GM23248 (cell line): ENCODE measurements around the gene SSU72. TPM values are rescaled to one million over a fixed set of nuclear protein-coding genes. Genes with fewer than 3 reads are reported as not detected.

Source experiments
- DNase-seq: peaks from one replicate; pipeline ENCODE4 v3.0.0-alpha.2; 2015
- H2AFZ ChIP-seq: fragments of 200-600 bp; sonication (generic); 2 replicates; pipeline ENCODE4 v1.6.1; 2016; ENCODE audit warnings: antibody characterized with exemption
- H3F3A ChIP-seq: fragments of 200-600 bp; sonication (generic); 2 replicates; pipeline ENCODE4 v1.6.1; 2016; ENCODE audit warnings: mild to moderate bottlenecking, antibody characterized with exemption, mixed run types; ENCODE audit not compliant: insufficient read depth
- H3K27ac ChIP-seq: fragments of 200-600 bp; sonication (generic); 2 replicates; pipeline ENCODE4 v1.5.1; 2016; ENCODE audit warnings: mild to moderate bottlenecking
- H3K27me3 ChIP-seq: fragments of 200-600 bp; sonication (generic); replicated peaks from 2 replicates; pipeline ENCODE4 v1.6.1; 2016; ENCODE audit warnings: mild to moderate bottlenecking; ENCODE audit not compliant: insufficient read depth
- H3K36me3 ChIP-seq: fragments of 200-600 bp; sonication (generic); 2 replicates; pipeline ENCODE4 v1.6.1; 2016; ENCODE audit warnings: low read depth, mild to moderate bottlenecking
- H3K4me1 ChIP-seq: fragments of 200-600 bp; sonication (generic); 2 replicates; pipeline ENCODE4 v1.6.1; 2016; ENCODE audit warnings: mild to moderate bottlenecking; ENCODE audit not compliant: insufficient read depth
- H3K4me2 ChIP-seq: fragments of 200-600 bp; sonication (generic); one replicate; pipeline ENCODE4 v1.6.1; 2016; ENCODE audit warnings: mild to moderate bottlenecking; ENCODE audit not compliant: unreplicated experiment
- H3K4me3 ChIP-seq: fragments of 200-600 bp; sonication (generic); 2 replicates; pipeline ENCODE4 v1.5.1; 2016; ENCODE audit warnings: mild to moderate bottlenecking
- H3K79me2 ChIP-seq: fragments of 200-600 bp; sonication (generic); 2 replicates; pipeline ENCODE4 v1.6.1; 2016; ENCODE audit warnings: mild to moderate bottlenecking; ENCODE audit not compliant: insufficient read depth
- H3K9ac ChIP-seq: fragments of 200-600 bp; sonication (generic); 2 replicates; pipeline ENCODE4 v1.6.1; 2016; ENCODE audit warnings: mild to moderate bottlenecking
- H3K9me2 ChIP-seq: fragments of 200-600 bp; sonication (generic); 2 replicates; pipeline ENCODE4 v1.6.1; 2016; ENCODE audit warnings: mixed run types, mild to moderate bottlenecking, moderate library complexity; ENCODE audit not compliant: insufficient read depth
- H3K9me3 ChIP-seq: fragments of 200-600 bp; sonication (generic); one replicate; pipeline ENCODE4 v1.6.1; 2017; ENCODE audit warnings: low read depth
- H4K20me1 ChIP-seq: fragments of 200-600 bp; sonication (generic); 2 replicates; pipeline ENCODE4 v1.6.0; 2016; ENCODE audit not compliant: insufficient read depth
- EZH2 ChIP-seq: fragments of 200-600 bp; sonication (generic); IDR thresholded peaks from 2 replicates; pipeline ENCODE4 v1.6.1; 2018; ENCODE audit warnings: antibody characterized with exemption, mild to moderate bottlenecking; ENCODE audit not compliant: insufficient read depth, poor library complexity, severe bottlenecking
- EZH2phosphoT487 ChIP-seq: fragments of 200-600 bp; sonication (generic); IDR thresholded peaks from 2 replicates; pipeline ENCODE4 v1.6.1; 2018; ENCODE audit warnings: antibody characterized with exemption, moderate library complexity, mild to moderate bottlenecking, low read depth; ENCODE audit not compliant: insufficient read depth
- WGBS, 2 experiments: methylation state at CpG; one replicate each; pipeline ENCODE4 v1.1.6; 2015 to 2017; ENCODE audit warnings: low lambda C conversion rate in 2 of 2, low coverage in 1 of 2; ENCODE audit errors: missing lambda C conversion rate in 2 of 2; 5-methylcytosine and 5-hydroxymethylcytosine counted together
- in situ Hi-C: fragments of 300-500 bp; cut with MboI; formaldehyde crosslinking; loops from 2 replicates; pipeline ENCODE4 v1.15.0; 2020
- polyA plus RNA-seq: library from polyadenylated mRNA; unstranded; fragments of >200 nt; fragmentation: Nextera tagmentation; extraction: Ambion mirVana; gene quantifications from 2 replicates; pipeline ENCODE4 v1.2.1, GENCODE V29; 2016
- total RNA-seq: library from RNA; depleted of rRNA; stranded (reverse); fragments of >200 nt; shearing (Covaris generic); gene quantifications from 2 replicates; pipeline ENCODE4 v1.2.3, GENCODE V29; 2014

SSU72 gene
- total and polyA plus RNA-seq, 2 experiments from 2014 or later, result 69.2 to 204 TPM

DNA sequence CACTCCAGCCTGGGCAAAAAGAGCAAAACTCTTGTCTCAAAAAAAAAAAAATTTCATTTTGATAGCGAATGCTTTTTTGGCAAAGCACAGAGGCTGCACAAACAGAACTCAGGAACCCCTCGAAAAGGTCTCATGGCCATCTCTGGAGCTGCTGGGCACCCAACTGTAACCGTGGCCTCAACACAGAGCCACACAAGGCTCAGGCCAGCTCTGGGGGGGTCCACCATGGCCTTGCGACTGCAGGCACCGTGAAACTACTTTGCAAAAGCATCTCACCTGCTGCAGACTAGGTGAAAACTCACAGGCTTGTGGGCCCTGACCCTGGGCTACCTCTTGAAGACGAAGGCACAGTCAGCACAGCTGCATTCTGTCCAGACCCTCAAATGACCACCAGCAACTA is 18.2 kb downstream of the SSU72 start:
- Histone ChIP-seq H3K27me3 (no peaks in the 10 kb centered on the region), H3K27ac (no peak overlapping the region), H3K9ac (no peak overlapping the region), H3K9me2 (no peaks in the 10 kb centered on the region), H3K79me2 (peaks cover 93% of the 10 kb centered on the region), H3F3A (no peaks in the 10 kb centered on the region), H3K4me2 (no peak overlapping the region), H3K36me3 (no peaks in the 10 kb centered on the region), H2AFZ (no peak overlapping the region), H3K4me1 (peaks cover 8% of the 10 kb centered on the region), H4K20me1 (no peaks in the 10 kb centered on the region), H3K4me3 (no peak overlapping the region), H3K9me3 (no peaks in the 10 kb centered on the region)
- DNase-seq, result no peak
- in situ Hi-C loops, result no loop called here
- 89 to 91% methylated on average over 6 of the region's 6 CpGs for WGBS, 2 experiments
- no peak for TF ChIP-seq EZH2phosphoT487
- no peak for TF ChIP-seq EZH2

DNA sequence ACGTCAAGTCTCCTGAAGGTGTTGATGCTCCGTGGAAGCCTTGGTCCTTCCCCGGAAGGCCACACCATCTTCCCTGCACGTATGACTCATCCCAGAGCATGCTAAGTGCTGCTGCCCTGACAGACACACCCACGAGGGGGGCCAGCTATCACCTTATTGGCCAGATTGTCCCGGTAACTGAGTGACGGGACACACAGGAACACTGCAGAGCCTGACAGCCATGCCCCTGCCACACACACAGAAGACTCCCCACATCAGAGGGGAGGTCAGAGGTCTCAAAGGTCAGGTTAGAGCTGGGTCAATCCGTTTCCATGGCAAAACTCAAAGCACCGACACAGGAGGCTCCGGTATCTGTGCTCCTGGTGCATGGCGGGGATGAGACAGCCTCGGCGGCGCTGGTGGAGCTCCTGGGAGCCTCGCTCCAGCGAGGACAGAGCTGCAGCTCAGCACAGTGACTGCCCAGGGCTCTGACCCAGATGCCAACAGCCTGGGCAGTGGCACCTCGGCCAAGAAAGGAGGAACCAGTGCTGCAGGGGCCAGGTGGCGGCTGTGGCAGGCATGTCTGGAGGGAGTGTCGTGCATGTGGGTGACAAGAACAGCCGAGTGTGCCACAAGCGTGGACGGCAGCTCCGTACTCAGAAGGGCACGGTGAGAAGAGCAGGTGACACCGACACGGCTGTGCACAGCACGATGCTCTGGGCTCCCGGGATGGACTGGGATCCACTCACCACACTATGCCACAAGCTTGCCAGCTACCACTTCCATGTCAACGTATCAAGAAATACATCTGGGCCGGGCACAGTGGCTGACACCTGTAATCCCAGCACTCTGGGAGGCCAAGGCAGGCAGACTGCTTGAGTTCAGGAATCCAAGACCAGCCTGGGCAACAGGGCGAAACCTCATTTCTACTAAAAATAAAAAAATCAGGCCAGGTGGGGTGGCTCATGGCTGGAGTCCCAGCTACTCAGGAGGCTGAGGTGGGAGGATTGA is 19.4 kb downstream of the SSU72 start:
- WGBS, 2 experiments, result 52% methylated on average over 31 of the region's 31 CpGs
- Histone ChIP-seq H4K20me1 (no peaks in the 10 kb centered on the region), H3F3A (no peaks in the 10 kb centered on the region), H3K9ac (no peak overlapping the region), H3K9me3 (no peaks in the 10 kb centered on the region), H3K27me3 (no peaks in the 10 kb centered on the region), H2AFZ (no peak overlapping the region), H3K79me2 (peaks cover 93% of the 10 kb centered on the region), H3K4me2 (peak overlapping the region; percentile 17), H3K4me1 (peaks cover 8% of the 10 kb centered on the region), H3K36me3 (no peaks in the 10 kb centered on the region), H3K27ac (peak overlapping the region; percentile 40), H3K9me2 (no peaks in the 10 kb centered on the region), H3K4me3 (no peak overlapping the region)
- peak; percentile 91 for DNase-seq
- TF ChIP-seq EZH2phosphoT487, result no peak
- TF ChIP-seq EZH2, result no peak
- in situ Hi-C loops, result no loop called here

DNA sequence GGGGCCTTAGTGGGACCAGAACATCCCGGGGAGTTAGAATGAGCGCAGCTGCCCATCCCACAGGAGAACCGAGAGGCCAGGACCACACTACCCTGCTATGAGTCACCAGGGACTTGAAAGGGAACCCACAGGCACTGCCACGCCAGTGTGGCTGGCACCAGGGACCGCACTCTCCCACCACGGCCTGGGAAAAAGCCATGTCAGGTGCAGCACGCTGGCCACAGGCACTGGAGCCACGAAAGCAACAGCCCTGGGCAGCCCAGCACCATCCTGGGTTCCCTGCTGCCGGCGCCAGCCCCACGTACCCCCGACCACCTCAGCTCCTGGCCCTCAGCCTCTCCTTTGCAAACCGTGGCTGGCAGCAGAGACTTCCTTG is 20.1 kb downstream of the SSU72 start:
- H3K27me3 ChIP-seq, result no peaks in the 10 kb centered on the region

DNA sequence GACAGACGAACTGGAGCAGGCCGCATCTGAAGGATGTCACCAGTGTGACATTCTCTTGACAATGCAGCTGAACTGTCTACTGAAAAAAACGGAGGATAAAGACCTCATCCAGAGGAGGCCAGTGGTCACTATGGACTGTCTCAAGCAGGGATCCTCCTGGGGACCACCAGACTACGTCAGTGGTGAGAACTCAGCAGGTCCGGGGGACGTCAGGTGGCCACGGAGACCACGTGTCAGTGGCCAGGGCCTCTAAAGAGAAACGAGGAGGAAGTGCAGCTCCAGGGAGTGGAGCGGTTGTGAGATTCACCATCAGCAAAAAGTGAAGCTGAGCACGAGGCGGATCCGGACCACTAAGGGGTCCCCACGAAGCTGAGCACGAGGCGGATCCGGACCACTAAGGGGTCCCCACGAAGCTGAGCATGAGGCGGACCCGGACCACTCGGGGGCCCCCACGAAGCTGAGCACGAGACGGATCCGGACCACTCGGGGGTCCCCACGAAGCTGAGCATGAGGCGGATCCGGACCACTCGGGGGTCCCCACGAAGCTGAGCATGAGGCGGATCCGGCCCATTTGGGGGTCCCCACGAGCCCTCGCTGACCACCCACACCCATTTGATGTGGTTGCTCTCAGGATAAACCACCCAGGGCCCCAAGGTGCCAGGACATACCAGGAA is 20.7 kb downstream of the SSU72 start:
- Histone ChIP-seq H3K27me3 (no peaks in the 10 kb centered on the region), H3K9ac (no peak overlapping the region), H3K9me3 (no peaks in the 10 kb centered on the region), H3K9me2 (no peaks in the 10 kb centered on the region), H3F3A (no peaks in the 10 kb centered on the region), H4K20me1 (no peaks in the 10 kb centered on the region), H3K79me2 (peaks cover 90% of the 10 kb centered on the region), H3K4me1 (peaks cover 8% of the 10 kb centered on the region), H3K4me2 (no peak overlapping the region), H3K4me3 (no peak overlapping the region), H3K36me3 (no peaks in the 10 kb centered on the region), H2AFZ (no peak overlapping the region), H3K27ac (no peak overlapping the region)
- 88 to 90% methylated on average over 22 to 35 of the region's 35 CpGs for WGBS, 2 experiments
- in situ Hi-C loops, result no loop called here
- TF ChIP-seq EZH2phosphoT487, result no peak
- no peak for TF ChIP-seq EZH2
- no peak for DNase-seq

More for the DNA sequence above, 20.1 kb downstream of the SSU72 start:
- no peaks in the 10 kb centered on the region for H3F3A ChIP-seq
- in situ Hi-C loops, result no loop called here
- H3K4me2 ChIP-seq, result no peak overlapping the region
- no peak overlapping the region for H3K9ac ChIP-seq
- no peaks in the 10 kb centered on the region for H3K36me3 ChIP-seq
- no peaks in the 10 kb centered on the region for H3K9me2 ChIP-seq
- H3K9me3 ChIP-seq, result no peaks in the 10 kb centered on the region
- H4K20me1 ChIP-seq, result no peaks in the 10 kb centered on the region
- H3K79me2 ChIP-seq, result peaks cover 90% of the 10 kb centered on the region
- H2AFZ ChIP-seq, result no peak overlapping the region
- no peak for TF ChIP-seq EZH2phosphoT487
- TF ChIP-seq EZH2, result no peak
- H3K4me1 ChIP-seq, result peaks cover 8% of the 10 kb centered on the region
- DNase-seq, result peak; percentile 37
- no peak overlapping the region for H3K4me3 ChIP-seq
- H3K27ac ChIP-seq, result no peak overlapping the region
- WGBS, 2 experiments, result 70 to 77% methylated on average over 13 of the region's 13 CpGs
